ENCODE results near the gene BIVM.

BIVM gene

DNA sequence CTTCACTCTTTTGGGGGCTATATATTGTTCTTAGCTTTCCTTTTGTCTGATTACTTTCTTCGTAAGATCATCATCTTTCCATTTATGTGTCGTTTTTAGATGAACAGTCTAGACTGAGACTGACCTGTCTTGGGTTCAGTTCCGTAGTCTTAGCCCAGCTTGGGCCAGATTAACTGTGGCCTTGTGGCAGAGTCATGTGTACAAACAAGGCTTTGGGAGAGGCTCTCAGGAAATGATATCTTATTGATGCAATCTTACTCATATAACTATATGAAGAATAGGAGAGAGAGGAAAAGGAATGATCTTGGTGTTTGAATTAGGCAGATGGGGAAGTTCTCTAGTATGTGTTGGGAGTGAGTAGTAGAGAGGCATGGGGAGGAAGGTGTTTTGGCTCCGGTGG, 40.1 kb downstream of the BIVM start:
- no peak overlapping the region for H3K27ac Mint-ChIP-seq
- H3K36me3 Mint-ChIP-seq (ENCODE audit: low read depth), result peaks cover 41% of the 10 kb centered on the region
- no peaks in the 10 kb centered on the region for H3K9me3 Mint-ChIP-seq
- no peaks in the 10 kb centered on the region for H3K27me3 Mint-ChIP-seq (ENCODE audit: low read depth, poor library complexity)
- no peak overlapping the region for H3K4me3 Mint-ChIP-seq
- TF ChIP-seq, protein P1, sequence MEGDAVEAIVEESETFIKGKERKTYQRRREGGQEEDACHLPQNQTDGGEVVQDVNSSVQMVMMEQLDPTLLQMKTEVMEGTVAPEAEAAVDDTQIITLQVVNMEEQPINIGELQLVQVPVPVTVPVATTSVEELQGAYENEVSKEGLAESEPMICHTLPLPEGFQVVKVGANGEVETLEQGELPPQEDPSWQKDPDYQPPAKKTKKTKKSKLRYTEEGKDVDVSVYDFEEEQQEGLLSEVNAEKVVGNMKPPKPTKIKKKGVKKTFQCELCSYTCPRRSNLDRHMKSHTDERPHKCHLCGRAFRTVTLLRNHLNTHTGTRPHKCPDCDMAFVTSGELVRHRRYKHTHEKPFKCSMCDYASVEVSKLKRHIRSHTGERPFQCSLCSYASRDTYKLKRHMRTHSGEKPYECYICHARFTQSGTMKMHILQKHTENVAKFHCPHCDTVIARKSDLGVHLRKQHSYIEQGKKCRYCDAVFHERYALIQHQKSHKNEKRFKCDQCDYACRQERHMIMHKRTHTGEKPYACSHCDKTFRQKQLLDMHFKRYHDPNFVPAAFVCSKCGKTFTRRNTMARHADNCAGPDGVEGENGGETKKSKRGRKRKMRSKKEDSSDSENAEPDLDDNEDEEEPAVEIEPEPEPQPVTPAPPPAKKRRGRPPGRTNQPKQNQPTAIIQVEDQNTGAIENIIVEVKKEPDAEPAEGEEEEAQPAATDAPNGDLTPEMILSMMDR (IDR thresholded peaks at IDR 0.05), result no peak
- DNase-seq, result no peak
- no peaks in the 10 kb centered on the region for H3K4me1 Mint-ChIP-seq

DNA sequence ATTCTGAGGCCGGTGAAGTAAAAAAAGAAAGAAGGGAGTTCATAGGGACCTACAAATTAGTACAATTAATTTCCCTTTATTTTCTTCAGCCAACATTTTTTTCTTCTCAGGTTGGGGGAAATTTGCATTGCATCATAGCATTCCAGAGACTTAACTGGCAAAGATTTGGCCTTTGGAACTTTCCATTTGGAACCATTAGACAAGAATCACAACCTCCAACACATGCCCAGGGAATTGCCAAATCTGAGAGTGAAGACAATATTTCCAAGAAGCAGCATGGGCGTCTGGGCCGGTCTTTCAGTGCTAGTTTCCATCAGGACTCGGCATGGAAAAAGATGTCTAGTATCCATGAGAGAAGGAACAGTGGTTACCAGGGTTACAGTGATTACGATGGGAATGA, 40.5 kb downstream of the BIVM start:
- no peaks in the 10 kb centered on the region for H3K9me3 Mint-ChIP-seq
- H3K27me3 Mint-ChIP-seq (ENCODE audit: low read depth, poor library complexity), result no peaks in the 10 kb centered on the region
- TF ChIP-seq, protein P1 (IDR thresholded peaks at IDR 0.05), result no peak
- no peak overlapping the region for H3K4me3 Mint-ChIP-seq
- peaks cover 1% of the 10 kb centered on the region for H3K4me1 Mint-ChIP-seq
- no peak overlapping the region for H3K27ac Mint-ChIP-seq
- H3K36me3 Mint-ChIP-seq (ENCODE audit: low read depth), result peaks cover 39% of the 10 kb centered on the region
- DNase-seq, result no peak

DNA sequence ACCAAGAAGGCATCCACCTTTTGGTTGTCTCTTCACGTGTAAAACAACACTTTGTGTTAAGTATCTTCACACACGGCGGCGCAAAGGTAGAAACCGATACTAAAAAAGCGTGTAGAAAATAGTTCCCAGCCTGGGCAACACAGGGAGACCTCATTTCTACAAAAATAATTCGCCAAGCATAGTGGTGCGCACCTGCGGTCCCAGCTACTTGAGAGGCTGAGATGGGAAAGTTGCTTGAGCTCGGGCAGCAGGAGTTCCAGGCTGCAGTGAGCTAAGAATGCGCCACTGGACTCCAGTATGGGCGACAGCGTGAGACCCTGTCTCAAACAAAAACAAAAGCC, 46.3 kb downstream of the BIVM start:
- H3K9me3 Mint-ChIP-seq, result no peaks in the 10 kb centered on the region
- H3K4me1 Mint-ChIP-seq, result peaks cover 20% of the 10 kb centered on the region
- no peaks in the 10 kb centered on the region for H3K27me3 Mint-ChIP-seq (ENCODE audit: low read depth, poor library complexity)
- peak overlapping the region; percentile 96 for H3K4me3 Mint-ChIP-seq
- DNase-seq, result no peak
- no peaks in the 10 kb centered on the region for H3K36me3 Mint-ChIP-seq (ENCODE audit: low read depth)
- peak overlapping the region; percentile 99 for H3K27ac Mint-ChIP-seq
- TF ChIP-seq, protein P1 (IDR thresholded peaks at IDR 0.05), result no peak

DNA sequence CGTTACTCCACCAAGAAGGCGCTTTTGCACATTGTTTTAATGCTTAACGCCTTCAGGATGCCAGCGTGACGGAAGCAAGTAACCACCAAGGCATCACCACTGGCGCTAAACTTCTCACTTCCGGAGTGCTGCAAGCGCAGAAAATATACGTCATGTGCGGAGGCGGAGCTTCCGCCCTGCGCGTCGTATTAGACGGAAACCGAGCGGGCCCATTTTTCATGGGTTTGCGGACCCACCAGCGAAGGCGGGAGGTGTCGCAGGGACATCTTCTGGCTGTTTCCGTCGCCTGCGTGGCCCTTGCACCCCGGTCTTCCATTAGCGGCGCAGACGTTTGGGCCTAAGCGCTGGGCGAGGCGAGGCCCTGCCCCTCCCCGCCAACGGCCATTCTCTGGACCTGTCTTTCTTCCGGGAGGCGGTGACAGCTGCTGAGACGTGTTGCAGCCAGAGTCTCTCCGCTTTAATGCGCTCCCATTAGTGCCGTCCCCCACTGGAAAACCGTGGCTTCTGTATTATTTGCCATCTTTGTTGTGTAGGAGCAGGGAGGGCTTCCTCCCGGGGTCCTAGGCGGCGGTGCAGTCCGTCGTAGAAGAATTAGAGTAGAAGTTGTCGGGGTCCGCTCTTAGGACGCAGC, 46.8 kb downstream of the BIVM start, which contains the start of gene ERCC5:
TSS of gene ERCC5 (plus strand) at position 403 of the 631 bp plus-strand sequence. CDS start 235 bp downstream, outside the sequence.
- Mint-ChIP-seq H3K27ac (peak within 1 kb of the TSS; percentile 99), H3K27me3 (ENCODE audit: low read depth, poor library complexity) (no peaks in the 10 kb centered on the region)

DNA sequence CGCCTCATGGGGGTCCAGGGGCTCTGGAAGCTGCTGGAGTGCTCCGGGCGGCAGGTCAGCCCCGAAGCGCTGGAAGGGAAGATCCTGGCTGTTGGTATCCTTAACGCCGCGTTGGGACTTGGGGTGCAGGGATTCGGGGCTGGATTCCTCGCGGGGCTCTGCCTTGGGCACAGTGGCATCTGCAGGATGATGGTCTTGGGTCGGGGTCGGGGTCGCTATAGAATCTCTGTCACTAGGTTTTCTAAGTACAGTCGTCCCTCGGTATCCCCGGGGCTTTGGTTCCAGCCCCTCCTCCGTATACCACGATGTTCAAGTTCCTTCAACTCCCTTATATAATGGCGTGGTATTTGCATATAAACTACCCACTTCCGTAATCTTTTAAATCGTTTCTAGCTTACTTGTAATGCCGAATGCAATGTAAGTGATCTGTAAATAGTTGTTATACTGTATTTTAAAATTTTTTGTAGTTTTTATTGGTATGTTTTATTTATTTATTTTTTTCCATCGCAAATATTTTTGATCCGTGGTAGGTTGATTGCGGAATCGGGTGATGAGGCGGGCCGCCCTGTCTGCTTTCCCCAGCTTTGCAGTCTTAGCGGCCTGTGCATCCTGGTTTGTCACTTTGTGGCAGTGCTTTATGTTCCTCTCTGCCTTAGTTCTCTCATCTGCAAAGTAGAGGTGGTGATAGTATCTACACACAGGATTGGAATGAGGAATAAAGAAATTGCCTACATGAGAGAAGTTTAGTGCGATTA, 47.5 kb downstream of the BIVM start:
- Mint-ChIP-seq H3K27me3 (ENCODE audit: low read depth, poor library complexity) (no peaks in the 10 kb centered on the region), H3K36me3 (ENCODE audit: low read depth) (no peaks in the 10 kb centered on the region), H3K9me3 (no peaks in the 10 kb centered on the region), H3K4me1 (peaks cover 20% of the 10 kb centered on the region), H3K27ac (peak overlapping the region; percentile 99), H3K4me3 (peak overlapping the region; percentile 96)
- TF ChIP-seq, protein P1 (IDR thresholded peaks at IDR 0.05), result no peak
- DNase-seq, result peak; percentile 24

More for the DNA sequence above, 46.8 kb downstream of the BIVM start, which contains the start of gene ERCC5:
- TF ChIP-seq, protein P1 (IDR thresholded peaks at IDR 0.05), result no peak
- Mint-ChIP-seq H3K4me1 (peaks cover 20% of the 10 kb centered on the region), H3K4me3 (peak within 1 kb of the TSS; percentile 96), H3K36me3 (ENCODE audit: low read depth) (no peaks in the 10 kb centered on the region), H3K9me3 (no peaks in the 10 kb centered on the region)
- DNase-seq, result peak; percentile 92
